Measurements from ENCODE around the gene PPP6R2.

Gene PPP6R2

GRCh38 chr22:50454556-50455075 lies 111.5 kb downstream of the PPP6R2 start:
- DNase-seq = no peak

- no peak for DNase-seq
These were observed 112.1 kb downstream of the PPP6R2 start for GRCh38 chr22:50455201-50455600.

GRCh38 chr22:50456026-50456425 lies 112.9 kb downstream of the PPP6R2 start:
- DNase-seq = no peak

GRCh38 chr22:50456466-50457234 lies 113.5 kb downstream of the PPP6R2 start:
- DNase-seq = no peak

GRCh38 chr22:50459016-50459415 lies 115.9 kb downstream of the PPP6R2 start:
- DNase-seq = no peak

- no peak for DNase-seq
These were observed 116.5 kb downstream of the PPP6R2 start for GRCh38 chr22:50459496-50460140.

DNA sequence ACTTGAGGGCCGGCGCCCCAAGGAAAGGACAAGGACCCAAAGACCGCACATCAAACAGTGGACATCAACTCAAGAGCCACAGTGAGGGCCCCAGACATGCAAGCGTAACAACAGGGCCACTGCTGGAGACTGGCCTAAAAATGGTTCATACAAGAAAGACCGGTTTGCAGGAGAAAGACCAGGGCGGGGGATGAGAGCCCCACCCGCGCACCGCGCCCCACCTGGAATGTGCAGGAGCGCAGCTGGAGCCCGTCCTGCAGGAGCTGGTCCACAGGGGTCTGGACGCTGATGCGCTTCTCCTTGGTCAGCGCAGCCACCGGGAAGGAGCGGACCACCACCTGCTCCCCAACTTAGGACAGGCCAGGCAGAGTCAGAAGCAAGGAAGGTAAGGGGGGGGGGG lies 117.8 kb downstream of the PPP6R2 start:
- no peak for DNase-seq

DNA sequence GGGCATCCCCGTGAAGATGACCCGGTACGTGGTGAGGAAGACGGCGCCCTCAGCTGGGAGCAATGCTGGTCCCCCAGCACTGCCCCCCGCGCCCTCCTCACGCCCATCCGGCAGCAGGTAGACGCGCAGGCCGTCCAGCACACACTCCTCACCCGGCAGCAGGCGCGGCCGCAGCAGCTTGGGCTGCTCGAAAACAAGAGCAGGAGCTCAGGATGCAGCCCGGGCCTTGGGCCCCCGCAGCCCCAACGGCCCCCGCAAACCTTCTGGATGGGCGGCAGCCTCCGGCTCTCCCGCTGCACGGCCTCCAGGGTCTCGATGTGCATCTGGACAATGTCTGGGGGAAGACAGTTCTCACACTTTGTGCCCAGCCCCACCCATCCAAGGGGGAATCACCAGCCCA lies 118.4 kb downstream of the PPP6R2 start:
- no peak for DNase-seq

DNA sequence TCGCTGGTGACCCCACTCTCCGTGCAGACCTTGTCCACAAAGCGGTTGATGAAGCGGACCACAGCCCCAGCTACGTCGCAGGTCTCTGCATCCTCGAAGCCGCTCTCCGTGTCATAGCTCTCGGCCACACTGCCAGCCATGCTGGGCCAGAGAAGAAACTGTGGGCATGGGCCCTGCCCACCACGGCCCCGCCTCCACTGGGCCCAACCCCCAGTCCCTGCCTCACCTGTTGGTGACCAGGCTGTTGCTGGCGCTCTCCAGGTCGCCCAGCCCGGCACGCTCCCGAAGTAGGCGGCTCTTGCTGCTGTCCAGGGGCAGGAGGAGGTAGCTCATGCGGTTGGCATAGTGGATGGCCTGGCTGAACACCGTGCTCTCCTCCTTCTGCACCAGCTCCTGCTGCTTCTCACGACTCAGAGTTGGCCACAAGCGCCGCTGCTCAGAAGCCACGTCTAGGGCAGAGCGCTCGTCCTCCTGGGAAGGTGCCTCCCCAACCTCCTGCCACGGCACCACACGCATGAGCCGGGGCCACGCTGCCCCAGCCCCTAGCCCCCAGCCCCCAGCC lies 118.9 kb downstream of the PPP6R2 start:
- DNase-seq = no peak

DNA sequence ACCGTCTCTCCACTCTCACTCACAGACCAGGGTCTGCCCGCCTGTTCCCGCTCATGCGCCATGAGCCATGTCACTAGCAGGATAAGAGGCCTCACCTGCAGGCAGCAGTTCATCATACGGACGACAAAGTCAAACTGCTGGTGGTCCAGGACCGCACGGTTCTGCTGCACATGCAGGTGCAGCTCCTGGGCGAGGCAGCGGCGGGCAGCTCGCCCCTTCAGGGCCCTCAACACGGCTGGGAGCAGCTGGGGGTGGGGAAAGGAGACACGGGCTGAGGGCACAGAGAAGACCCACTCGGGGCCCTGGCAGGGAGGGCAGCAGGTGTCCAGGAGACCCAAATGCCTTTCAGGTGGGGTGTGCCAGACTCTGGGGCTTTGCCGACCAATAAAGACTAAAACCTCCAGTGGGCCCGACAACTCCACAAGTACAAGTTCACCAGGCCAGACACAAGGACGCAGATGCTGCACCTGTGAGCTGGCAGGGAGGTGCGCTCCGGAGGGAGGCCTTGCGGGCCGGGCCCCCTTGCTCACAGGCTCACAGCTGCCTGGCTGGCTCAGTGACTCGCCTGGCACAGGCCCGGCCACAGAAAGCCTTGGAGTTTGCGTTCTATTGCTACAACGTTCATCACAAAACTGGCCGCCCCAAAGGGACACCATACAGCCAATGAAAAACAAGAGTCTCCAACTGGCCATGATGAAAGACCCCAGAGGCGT lies 120.2 kb downstream of the PPP6R2 start:
- no peak for DNase-seq

- DNase-seq = no peak
These were observed 121.3 kb downstream of the PPP6R2 start for GRCh38 chr22:50464451-50464850.

DNA sequence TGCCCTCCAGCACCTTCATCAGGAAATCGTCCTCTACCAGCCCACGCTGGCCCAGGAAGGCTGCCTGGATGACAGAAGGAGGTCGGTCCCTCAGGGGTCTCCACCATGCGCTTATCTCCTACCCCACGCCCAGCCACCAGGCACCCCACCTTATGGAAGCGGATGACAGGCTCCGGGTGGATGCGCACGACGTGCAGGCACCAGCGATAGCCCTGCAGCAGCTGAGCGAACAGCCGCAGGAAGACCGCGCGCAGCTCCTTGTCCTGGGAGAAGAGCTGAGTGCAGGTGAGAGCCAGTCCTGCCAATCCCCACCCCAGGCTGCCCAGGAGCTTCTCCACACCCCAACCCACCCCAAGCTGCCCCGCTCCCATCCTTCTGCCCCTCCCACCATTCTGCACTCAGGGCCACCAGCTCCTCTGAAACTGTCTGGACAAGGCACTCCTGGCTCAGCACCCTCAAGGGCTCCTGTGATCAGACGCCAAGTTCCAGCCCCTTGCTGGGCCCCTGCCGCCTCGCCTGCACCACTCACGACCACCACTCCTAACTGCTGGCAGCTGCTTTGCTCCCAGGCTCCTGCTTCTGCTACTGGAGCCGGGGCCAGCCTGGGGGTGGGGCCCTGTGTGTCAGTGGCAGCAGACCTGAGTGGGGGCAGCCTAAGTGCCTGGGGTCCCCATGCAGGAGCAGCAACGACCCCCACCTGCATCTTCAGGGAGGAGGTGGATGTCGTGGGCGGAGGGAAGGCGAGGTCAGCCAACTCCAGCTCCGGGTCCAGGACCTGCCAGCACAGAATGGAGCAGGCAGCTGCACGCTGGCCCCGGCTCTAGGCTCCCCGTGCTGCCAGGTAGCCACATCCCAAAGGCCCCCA lies 122.2 kb downstream of the PPP6R2 start:
- DNase-seq = no peak

GRCh38 chr22:50467341-50467740 lies 124.2 kb downstream of the PPP6R2 start:
- DNase-seq = no peak

- DNase-seq = no peak
These were observed 124.8 kb downstream of the PPP6R2 start for GRCh38 chr22:50467773-50468440.

GRCh38 chr22:50468626-50469025 lies 125.5 kb downstream of the PPP6R2 start:
- DNase-seq = no peak

- no peak for DNase-seq
These were observed 126.5 kb downstream of the PPP6R2 start for GRCh38 chr22:50469377-50470305.

DNA sequence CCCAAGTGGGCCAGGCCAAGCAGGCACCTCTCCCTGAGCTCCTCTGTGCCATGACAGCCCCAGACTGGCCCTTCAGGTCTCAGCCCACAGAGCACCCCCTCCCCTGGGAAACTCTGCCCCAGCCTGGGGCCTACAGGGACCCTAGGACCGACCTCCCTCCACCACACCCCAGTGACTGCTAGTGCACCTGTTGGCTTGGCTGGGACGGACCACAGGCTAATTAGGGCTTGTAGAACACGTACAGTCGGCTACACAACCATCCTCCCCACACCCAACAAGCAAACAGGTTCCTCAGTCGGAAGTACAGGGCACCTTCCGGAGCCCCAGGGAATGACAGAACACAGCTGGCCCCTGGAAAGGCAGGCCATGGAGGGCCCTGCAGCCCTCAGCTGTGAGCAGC lies 127.4 kb downstream of the PPP6R2 start:
- no peak for DNase-seq

GRCh38 chr22:50471197-50471847 lies 128.2 kb downstream of the PPP6R2 start:
- no peak for DNase-seq

DNA sequence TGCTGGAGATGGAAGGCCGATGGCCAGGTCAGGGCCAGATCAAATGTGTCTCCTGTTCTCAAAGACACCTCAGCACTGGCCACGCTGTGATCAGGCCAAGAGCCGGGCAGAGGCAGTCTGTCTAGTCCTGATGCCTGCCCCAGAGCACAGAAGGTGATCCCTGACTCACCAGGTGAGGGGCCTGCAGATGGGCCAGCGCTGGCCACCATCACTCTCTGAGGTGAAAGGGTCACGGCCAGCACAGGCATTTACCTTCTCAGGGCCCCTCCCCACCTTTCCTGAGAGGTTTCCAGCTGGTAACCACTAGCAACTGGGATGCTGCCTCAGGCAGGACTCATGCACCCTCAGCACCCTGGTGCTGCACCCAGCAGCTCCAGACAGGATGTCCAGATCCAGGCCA lies 128.8 kb downstream of the PPP6R2 start:
- no peak for DNase-seq

GRCh38 chr22:50473088-50473487 lies 130.0 kb downstream of the PPP6R2 start:
- no peak for DNase-seq
